OCI-LY7 (cell line): ENCODE data around the gene CCNF. TPM values are rescaled to one million over a fixed set of nuclear protein-coding genes. Genes with fewer than 3 reads are reported as not detected.

ENCODE experiments used
- Bru-seq: library from RNA; stranded (reverse); fragments of 400-500 nt; gene quantifications from one replicate; lab custom pipeline; 2021; lab: Mats Ljungman, UMichigan
- BruChase-seq, 2 experiments: library from RNA; stranded (reverse); fragments of 400-500 nt; gene quantifications; one replicate each; lab custom pipeline; 2021; lab: Mats Ljungman, UMichigan
- BruUV-seq: library from RNA; stranded (reverse); fragments of 400-500 nt; replicated peaks from 2 replicates; lab custom pipeline; 2021; lab: Mats Ljungman, UMichigan
- CTCF ChIA-PET: fragments of 300-600 bp; sonication (Branson Sonifier 250); formaldehyde crosslinking; loops from one replicate; lab custom pipeline; 2022; ENCODE audit warnings: antibody characterized with exemption; ENCODE audit not compliant: unreplicated experiment; lab: Charles Lee
- POLR2A ChIA-PET: fragments of 300-600 bp; sonication (Branson Sonifier 250); formaldehyde crosslinking; loops from one replicate; lab custom pipeline; 2022; ENCODE audit warnings: antibody characterized with exemption; lab: Charles Lee
- DNase-seq: peaks from one replicate; pipeline ENCODE4 v3.0.0-alpha.2; 2015; ENCODE audit warnings: low spot score
- H2AFZ ChIP-seq: fragments of 200-600 bp; sonication (generic), shearing (Covaris generic); 2 replicates; pipeline ENCODE4 v1.6.1; 2014; ENCODE audit warnings: mild to moderate bottlenecking, antibody characterized with exemption, low read length, moderate library complexity
- H3K27ac ChIP-seq: fragments of 200-600 bp; sonication (generic); 2 replicates; pipeline ENCODE4 v1.5.1; 2014; ENCODE audit warnings: mixed run types, low read depth, mild to moderate bottlenecking, moderate library complexity, low read length, inconsistent platforms; ENCODE audit not compliant: poor library complexity, severe bottlenecking
- H3K36me3 ChIP-seq: fragments of 200-600 bp; sonication (generic); 2 replicates; pipeline ENCODE4 v1.6.1; 2014; ENCODE audit warnings: mild to moderate bottlenecking, antibody characterized with exemption, low read length, moderate library complexity, mixed read lengths; ENCODE audit not compliant: insufficient read depth
- H3K4me1 ChIP-seq: fragments of 200-600 bp; sonication (generic); 2 replicates; pipeline ENCODE4 v1.5.1; 2014; ENCODE audit warnings: mild to moderate bottlenecking, low read length; ENCODE audit not compliant: insufficient read depth, poor library complexity, severe bottlenecking
- H3K4me2 ChIP-seq: fragments of 200-600 bp; sonication (generic); 2 replicates; pipeline ENCODE4 v1.6.1; 2014; ENCODE audit warnings: mild to moderate bottlenecking, low read length
- H3K4me3 ChIP-seq: fragments of 200-600 bp; sonication (generic); 2 replicates; pipeline ENCODE4 v1.5.1; 2014; ENCODE audit warnings: mild to moderate bottlenecking, low read depth, low read length; ENCODE audit not compliant: poor library complexity, severe bottlenecking
- H3K79me2 ChIP-seq: fragments of 200-600 bp; sonication (generic); 2 replicates; pipeline ENCODE4 v1.6.1; 2016; ENCODE audit warnings: low read depth, mild to moderate bottlenecking, low read length, moderate library complexity, mixed read lengths; ENCODE audit not compliant: insufficient read depth
- H3K9me2 ChIP-seq: fragments of 200-600 bp; sonication (generic); 2 replicates; pipeline ENCODE4 v1.6.1; 2016; ENCODE audit warnings: mild to moderate bottlenecking, low read length, mixed read lengths; ENCODE audit not compliant: insufficient read depth
- H3K9me3 ChIP-seq: fragments of 200-600 bp; sonication (generic); 2 replicates; pipeline ENCODE4 v1.6.1; 2014; ENCODE audit warnings: mild to moderate bottlenecking, mixed run types, low read length, mixed read lengths
- H4K20me1 ChIP-seq: fragments of 200-600 bp; sonication (generic); 2 replicates; pipeline ENCODE4 v1.6.1; 2014; ENCODE audit warnings: mild to moderate bottlenecking, antibody characterized with exemption, low read length, moderate library complexity, mixed read lengths; ENCODE audit not compliant: insufficient read depth
- CTCF ChIP-seq: fragments of 200-600 bp; sonication (generic); conservative IDR thresholded peaks from 2 replicates; pipeline ENCODE4 v1.5.1; 2014; ENCODE audit warnings: mild to moderate bottlenecking, antibody characterized with exemption, low read length, moderate library complexity, mixed read lengths
- EZH2phosphoT487 ChIP-seq: fragments of 200-600 bp; sonication (generic); IDR thresholded peaks from 2 replicates; pipeline ENCODE4 v1.6.1; 2018; ENCODE audit warnings: low read depth, borderline replicate concordance, mild to moderate bottlenecking, mixed run types, antibody characterized with exemption, low read length, moderate library complexity, mixed read lengths
- intact Hi-C: fragments of 100-400 bp; cut with micrococcal nuclease; formaldehyde crosslinking; loops from one replicate; pipeline ENCODE4 v1.10.0; 2022; ENCODE audit not compliant: unreplicated experiment
- long read RNA-seq: library from polyadenylated mRNA; stranded (forward); transcript quantifications from one replicate; pipeline ENCODE4 v2.0.0, GENCODE V29; 2022
- total RNA-seq, 2 experiments: library from RNA; depleted of rRNA in 1 of 2; stranded (reverse); fragments of >200 nt in 1 of 2; shearing (Covaris generic) in 1 of 2; gene quantifications; 2 replicates each; pipeline ENCODE4 v1.2.3, GENCODE V29; 2014 to 2022

The CCNF gene
- 71.5 and 82.1 TPM in 2 replicates for total RNA-seq (2014; rRNA removed; shearing (Covaris generic))
- total RNA-seq (2022), result 83.3 and 93.0 TPM in 2 replicates
- Bru-seq, nascent RNA, result percentile 70 among the genes with signal in this experiment
- percentile 79 among the genes with signal in this experiment for BruChase-seq, experiment 1, labeled RNA remaining after a 6-hour chase
- percentile 82 among the genes with signal in this experiment for BruChase-seq, experiment 2, labeled RNA remaining after a 2-hour chase
- long read RNA-seq, full-length matches to known transcripts, result 116 of 271 reads
- long read RNA-seq, partial matches to known transcripts, result 20 of 271 reads
- long read RNA-seq, other reads (novel, unspliced or antisense), result 135 of 271 reads

GRCh38 chr16:2429034-2429770 lies at the start of gene CCNF:
CCNF (plus strand) TSS chr16:2429447; CDS start chr16:2429482, 35 bp downstream.
- DNase-seq, result peak; percentile 97
- Histone ChIP-seq H3K36me3 (peaks cover 37% of the 10 kb centered on the region), H4K20me1 (peaks cover 17% of the 10 kb centered on the region), H3K4me1 (peaks cover 26% of the 10 kb centered on the region), H3K4me3 (peak within 1 kb of the TSS; percentile 87), H3K9me2 (no peaks in the 10 kb centered on the region), H2AFZ (peak within 1 kb of the TSS; percentile 40; the same call in 1 of the 2 replicates), H3K9me3 (no peaks in the 10 kb centered on the region), H3K27ac (peak within 1 kb of the TSS; percentile 60), H3K4me2 (peak within 1 kb of the TSS; percentile 89), H3K79me2 (peaks cover 36% of the 10 kb centered on the region)
- ChIA-PET CTCF (interaction anchor here (1.8 kb wide), 1 partner anchor 11 kb away, joined by 7 read pairs; no protein-coding TSS in a partner anchor), POLR2A (interaction anchor here (0.7 kb wide), 1 partner anchor 39 kb away, joined by 3 read pairs; no protein-coding TSS in a partner anchor)
- TF ChIP-seq CTCF (0 out of 2 replicates have a peak, but pooled peaks have one; percentile 5), EZH2phosphoT487 (no peak)
- intact Hi-C loops, result loop anchor here (10.0 kb wide), 1 partner anchor 274 kb away; the partner anchor contains the start of gene TRAF7
- no TSS peak for BruUV-seq

GRCh38 chr16:2383501-2383900 lies 45.7 kb upstream of the CCNF start:
- Histone ChIP-seq H3K36me3 (no peaks in the 10 kb centered on the region), H3K9me3 (no peaks in the 10 kb centered on the region), H3K4me1 (no peaks in the 10 kb centered on the region), H3K27ac (no peak overlapping the region), H3K79me2 (no peaks in the 10 kb centered on the region), H4K20me1 (no peaks in the 10 kb centered on the region), H2AFZ (no peak overlapping the region), H3K4me2 (no peak overlapping the region), H3K4me3 (no peak overlapping the region), H3K9me2 (no peaks in the 10 kb centered on the region)
- POLR2A ChIA-PET, result no interaction called here
- CTCF ChIA-PET, result no interaction called here
- DNase-seq, result no peak
- intact Hi-C loops, result no loop called here
- TF ChIP-seq CTCF, result no peak
- TF ChIP-seq EZH2phosphoT487, result no peak
- BruUV-seq, result no TSS peak
